Endodermal cell (in vitro differentiated cells): ENCODE results near the gene SRGAP1. TPM values are rescaled to one million over a fixed set of nuclear protein-coding genes. Genes with fewer than 3 reads are reported as not detected.

Experiments
- DNase-seq: peaks from one replicate; pipeline ENCODE4 v3.0.0-alpha.2; 2017
- H3K27ac ChIP-seq: 2 replicates; pipeline ENCODE4 v1.5.1; 2013; ENCODE audit warnings: mild to moderate bottlenecking, low read depth, low read length, moderate library complexity
- H3K27me3 ChIP-seq: 2 replicates; pipeline ENCODE4 v1.6.1; 2013; ENCODE audit warnings: mild to moderate bottlenecking, low read length, moderate library complexity; ENCODE audit not compliant: insufficient read depth, control insufficient read depth, poor library complexity, severe bottlenecking
- H3K36me3 ChIP-seq: 2 replicates; pipeline ENCODE4 v1.7.0; 2013; ENCODE audit warnings: mild to moderate bottlenecking, low read length, moderate library complexity; ENCODE audit not compliant: control insufficient read depth, insufficient read depth
- H3K4me1 ChIP-seq: one replicate; pipeline ENCODE4 v1.7.0; 2013; ENCODE audit warnings: low read length; ENCODE audit not compliant: control insufficient read depth, insufficient read depth
- H3K4me3 ChIP-seq: 2 replicates; pipeline ENCODE4 v1.5.1; 2013; ENCODE audit warnings: mild to moderate bottlenecking, low read length, moderate library complexity
- H3K9ac ChIP-seq: 2 replicates; pipeline ENCODE4 v1.6.1; 2013; ENCODE audit warnings: mild to moderate bottlenecking, low read length, moderate library complexity; ENCODE audit not compliant: poor library complexity, severe bottlenecking; ENCODE audit errors: extremely low read depth
- H3K9me3 ChIP-seq: 2 replicates; pipeline ENCODE4 v1.6.1; 2013; ENCODE audit warnings: mild to moderate bottlenecking, low read length, moderate library complexity; ENCODE audit not compliant: control insufficient read depth
- H3K27ac Mint-ChIP-seq: 2 replicates; pipeline ENCODE4 v1.8.0; 2020; ENCODE audit warnings: mixed read lengths
- H3K27me3 Mint-ChIP-seq: 2 replicates; pipeline ENCODE4 v1.8.0; 2021; ENCODE audit warnings: mild to moderate bottlenecking, mixed read lengths; ENCODE audit not compliant: insufficient read depth
- H3K36me3 Mint-ChIP-seq: 2 replicates; pipeline ENCODE4 v1.8.0; 2020; ENCODE audit warnings: low read depth, mixed read lengths
- H3K4me1 Mint-ChIP-seq: 2 replicates; pipeline ENCODE4 v1.8.0; 2020; ENCODE audit warnings: mixed read lengths
- H3K4me3 Mint-ChIP-seq: 2 replicates; pipeline ENCODE4 v1.8.0; 2020; ENCODE audit warnings: mild to moderate bottlenecking, moderate library complexity, mixed read lengths
- H3K9me3 Mint-ChIP-seq: 2 replicates; pipeline ENCODE4 v1.8.0; 2020; ENCODE audit warnings: mild to moderate bottlenecking, mixed read lengths
- CTCF ChIP-seq: fragments of 200-600 bp; sonication (generic); conservative IDR thresholded peaks from 2 replicates; pipeline ENCODE4 v1.5.0; 2021; ENCODE audit warnings: antibody characterized with exemption, mild to moderate bottlenecking
- WGBS, 2 experiments: methylation state at CpG; one replicate each; pipeline versions ENCODE4 v1.1.5 to v1.1.7; 2013; ENCODE audit warnings: missing lambda C conversion rate in 2 of 2, mixed read lengths in 1 of 2; ENCODE audit not compliant: insufficient coverage in 1 of 2, insufficient read length in 1 of 2; 5-methylcytosine and 5-hydroxymethylcytosine counted together
- total RNA-seq, 2 donors: library from RNA; stranded (reverse); fragmentation: NEBNext Ultra II Directional in 1 of 2; extraction: Animal tissue kit (Norgen Biotek cat#: 25700) in 1 of 2; gene quantifications; 2 replicates in 1 of 2; 3 replicates in 1 of 2; pipeline ENCODE4 v1.2.1, GENCODE V29; 2021

Gene SRGAP1
- total RNA-seq, 2 donors from 2014 or later = 10.6 to 13.4 TPM

DNA sequence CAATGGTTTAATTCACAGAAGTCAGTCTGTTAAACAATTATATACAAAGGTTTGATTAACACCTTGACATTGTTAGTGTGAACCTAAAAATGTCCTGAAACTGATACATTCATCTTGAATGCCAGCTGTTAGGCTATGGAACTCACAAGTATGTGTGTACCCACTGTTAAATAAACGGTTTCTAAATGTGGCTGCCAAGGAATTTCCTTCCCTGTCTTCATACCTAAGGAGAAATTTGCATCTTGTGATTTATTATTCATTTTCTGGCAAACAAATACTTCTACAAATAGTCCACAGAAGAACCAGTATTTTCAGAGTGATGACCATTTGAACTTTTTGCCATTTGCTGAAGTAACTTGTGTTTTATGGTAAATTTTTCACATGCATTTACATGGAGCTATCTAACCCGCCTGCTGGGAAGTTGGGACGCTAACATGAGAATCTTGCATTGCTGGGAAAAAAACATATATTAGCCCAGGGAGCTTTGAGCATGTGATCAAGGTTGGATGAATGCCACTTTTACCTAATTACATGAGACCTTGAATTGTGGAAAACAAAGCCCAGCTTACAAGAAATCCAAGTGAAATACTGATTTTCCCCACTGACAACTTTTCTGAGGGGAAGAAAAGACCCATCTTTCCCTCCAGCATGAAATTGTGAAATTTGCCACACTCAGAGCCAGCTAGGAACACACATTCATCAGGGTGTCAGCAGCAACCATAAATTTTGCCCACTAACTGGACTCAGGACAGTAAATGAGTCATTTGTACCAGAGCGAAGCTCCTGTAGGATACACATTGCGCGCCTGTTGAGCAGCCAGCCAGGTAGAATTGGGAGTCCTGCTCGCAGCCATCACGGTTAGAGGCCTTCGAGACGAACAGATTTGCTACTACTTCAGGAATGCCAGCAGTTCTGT lies 259.6 kb downstream of the SRGAP1 start:
- Histone ChIP-seq H3K4me3 (no peak overlapping the region), H3K27ac (no peak overlapping the region), H3K27me3 (no peaks in the 10 kb centered on the region), H3K36me3 (no peaks in the 10 kb centered on the region), H3K4me1 (no peaks in the 10 kb centered on the region), H3K9me3 (no peaks in the 10 kb centered on the region), H3K9ac (no peak overlapping the region)
- Mint-ChIP-seq H3K36me3 (peaks cover 6% of the 10 kb centered on the region), H3K27ac (no peak overlapping the region), H3K27me3 (no peaks in the 10 kb centered on the region), H3K4me1 (no peaks in the 10 kb centered on the region), H3K4me3 (no peak overlapping the region), H3K9me3 (no peaks in the 10 kb centered on the region)
- no peak for DNase-seq
- 60 to 91% methylated on average over 1 to 10 of the region's 10 CpGs for WGBS, 2 experiments
- no peak for TF ChIP-seq CTCF

GRCh38 chr12:64105026-64105425 lies 260.5 kb downstream of the SRGAP1 start:
- Mint-ChIP-seq H3K27me3 (no peaks in the 10 kb centered on the region), H3K4me3 (no peak overlapping the region), H3K4me1 (no peaks in the 10 kb centered on the region), H3K36me3 (peaks cover 3% of the 10 kb centered on the region), H3K9me3 (no peaks in the 10 kb centered on the region), H3K27ac (no peak overlapping the region)
- Histone ChIP-seq H3K9me3 (no peaks in the 10 kb centered on the region), H3K27ac (no peak overlapping the region), H3K27me3 (no peaks in the 10 kb centered on the region), H3K9ac (no peak overlapping the region), H3K36me3 (no peaks in the 10 kb centered on the region), H3K4me1 (no peaks in the 10 kb centered on the region), H3K4me3 (no peak overlapping the region)
- TF ChIP-seq CTCF = no peak
- DNase-seq = no peak
- WGBS, 2 experiments = 95 to 100% methylated on average over 2 of the region's 3 CpGs

DNA sequence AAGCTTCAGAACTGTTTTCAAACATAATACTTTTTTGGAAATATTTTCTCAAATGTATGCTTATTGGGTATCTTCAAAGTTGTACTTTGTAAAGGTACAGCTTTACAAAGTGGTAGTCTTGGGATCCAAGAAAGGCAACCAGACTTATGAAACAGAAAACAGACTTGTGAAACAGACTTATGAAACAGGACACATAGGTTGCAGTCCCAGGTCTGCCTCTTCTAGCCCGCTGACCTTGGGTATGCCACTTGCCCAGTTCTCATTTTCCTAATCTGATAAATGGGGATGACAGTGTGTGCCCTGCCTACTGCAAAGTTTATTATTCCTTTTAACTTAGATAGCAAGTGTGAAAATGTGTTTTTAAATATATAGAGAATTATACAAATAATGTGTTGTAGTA lies 263.3 kb downstream of the SRGAP1 start:
- H3K4me3 Mint-ChIP-seq = no peak overlapping the region
- no peaks in the 10 kb centered on the region for H3K36me3 ChIP-seq
- H3K36me3 Mint-ChIP-seq = peaks cover 7% of the 10 kb centered on the region
- H3K27ac ChIP-seq = no peak overlapping the region
- H3K27ac Mint-ChIP-seq = no peak overlapping the region
- H3K4me1 ChIP-seq = no peaks in the 10 kb centered on the region
- no peak for TF ChIP-seq CTCF
- H3K9me3 ChIP-seq = no peaks in the 10 kb centered on the region
- H3K4me1 Mint-ChIP-seq = no peaks in the 10 kb centered on the region
- H3K27me3 ChIP-seq = no peaks in the 10 kb centered on the region
- no peaks in the 10 kb centered on the region for H3K27me3 Mint-ChIP-seq
- H3K9ac ChIP-seq = no peak overlapping the region
- 96% methylated on average over 1 of the region's 1 CpG; no CpG with 5 or more reads in 1 of the 2 experiments for WGBS, 2 experiments
- H3K4me3 ChIP-seq = no peak overlapping the region
- DNase-seq = no peak
- no peaks in the 10 kb centered on the region for H3K9me3 Mint-ChIP-seq
